ENCODE data around the gene RNF152.

- TF ChIP-seq EZH2phosphoT487 (IDR thresholded peaks at IDR 0.05; ENCODE audit: borderline replicate concordance, low read length) (no peak), CTCF (conservative IDR thresholded peaks at IDR 0.05; ENCODE audit: low read depth, low read length) (no peak), EZH2 (IDR thresholded peaks at IDR 0.05; ENCODE audit: low read length, unreplicated experiment) (no peak)
Observed at GRCh38 chr18:61889541-61889940, 3.3 kb downstream of the RNF152 start.

All from PC-3 (cell line).